GM19467 (cell line): ENCODE results near the gene TRIM39.
A peak's percentile ranks its signal among the peaks of the same experiment; 100 is the strongest.
"Not testable (repeated sequence)": the region's sequence is repeated elsewhere in the genome, so short reads cannot be mapped to it uniquely, and the experiment has no call there.

ENCODE experiments used
- ATAC-seq: cut with Tn5 transposase; IDR thresholded peaks from one replicate; pipeline ENCODE4 v1.9.1; 2021; ENCODE audit warnings: mild to moderate bottlenecking, moderate library complexity; ENCODE audit not compliant: unreplicated experiment

Gene TRIM39

GRCh38 chr6:30326526-30327231 lies at the start of gene TRIM39:
Gene TRIM39, plus strand, starts transcription at chr6:30326927. Its CDS starts 2,391 bp downstream, at chr6:30329318.
- ATAC-seq, result peak; percentile 59

GRCh38 chr6:30280988-30281387 lies 45.7 kb upstream of the TRIM39 start:
- not testable (repeated sequence) for ATAC-seq

GRCh38 chr6:30282522-30282921 lies 44.2 kb upstream of the TRIM39 start:
- ATAC-seq, result no peak

GRCh38 chr6:30283761-30284160 lies 43.0 kb upstream of the TRIM39 start:
- no peak for ATAC-seq

- ATAC-seq, result no peak
Measured at GRCh38 chr6:30287139-30287538, 39.6 kb upstream of the TRIM39 start.

GRCh38 chr6:30295837-30296236 lies 30.9 kb upstream of the TRIM39 start:
- ATAC-seq, result no peak

- no peak for ATAC-seq
Measured at GRCh38 chr6:30304002-30304401, 22.7 kb upstream of the TRIM39 start.

GRCh38 chr6:30311101-30311500 lies 15.6 kb upstream of the TRIM39 start:
- no peak for ATAC-seq

GRCh38 chr6:30311671-30312070 lies 15.1 kb upstream of the TRIM39 start:
- ATAC-seq, result no peak

GRCh38 chr6:30312266-30312665 lies 14.5 kb upstream of the TRIM39 start:
- ATAC-seq, result no peak

GRCh38 chr6:30312676-30313321 lies 13.9 kb upstream of the TRIM39 start:
- no peak for ATAC-seq

- no peak for ATAC-seq
Measured at GRCh38 chr6:30315156-30315555, 11.6 kb upstream of the TRIM39 start.

- ATAC-seq, result no peak
Measured at GRCh38 chr6:30317913-30318589, 8.7 kb upstream of the TRIM39 start.

- ATAC-seq, result no peak
Measured at GRCh38 chr6:30319146-30319835, 7.4 kb upstream of the TRIM39 start.

GRCh38 chr6:30321692-30322388 lies 4.9 kb upstream of the TRIM39 start:
- no peak for ATAC-seq

GRCh38 chr6:30322527-30323501 lies 3.9 kb upstream of the TRIM39 start:
- ATAC-seq, result no peak

GRCh38 chr6:30323806-30324205 lies 2.9 kb upstream of the TRIM39 start:
- ATAC-seq, result no peak

- no peak for ATAC-seq
Measured at GRCh38 chr6:30325150-30325872, 1.4 kb upstream of the TRIM39 start.
